ENCODE measurements around the gene GLB1L3.

DNA sequence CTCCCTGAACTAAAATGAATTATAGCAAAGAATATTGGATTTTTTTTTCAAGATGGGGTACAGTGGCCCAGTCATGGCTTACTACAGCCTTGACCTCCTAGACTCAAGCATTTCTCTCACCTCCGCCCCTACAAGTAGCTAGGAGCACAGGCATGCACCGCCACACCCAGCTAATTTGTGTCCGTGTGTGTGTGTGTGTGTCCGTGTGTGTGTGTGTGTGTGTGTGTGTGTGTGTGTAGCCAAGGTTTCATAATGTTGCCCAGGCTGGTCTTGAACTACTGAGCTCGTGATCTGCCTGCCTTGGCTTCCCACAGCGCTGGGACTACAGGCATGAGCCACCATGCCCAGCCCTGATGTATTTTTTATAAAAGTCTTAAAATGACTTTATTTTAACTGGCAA is 35.6 kb upstream of the GLB1L3 start:
- TF ChIP-seq, protein P1, sequence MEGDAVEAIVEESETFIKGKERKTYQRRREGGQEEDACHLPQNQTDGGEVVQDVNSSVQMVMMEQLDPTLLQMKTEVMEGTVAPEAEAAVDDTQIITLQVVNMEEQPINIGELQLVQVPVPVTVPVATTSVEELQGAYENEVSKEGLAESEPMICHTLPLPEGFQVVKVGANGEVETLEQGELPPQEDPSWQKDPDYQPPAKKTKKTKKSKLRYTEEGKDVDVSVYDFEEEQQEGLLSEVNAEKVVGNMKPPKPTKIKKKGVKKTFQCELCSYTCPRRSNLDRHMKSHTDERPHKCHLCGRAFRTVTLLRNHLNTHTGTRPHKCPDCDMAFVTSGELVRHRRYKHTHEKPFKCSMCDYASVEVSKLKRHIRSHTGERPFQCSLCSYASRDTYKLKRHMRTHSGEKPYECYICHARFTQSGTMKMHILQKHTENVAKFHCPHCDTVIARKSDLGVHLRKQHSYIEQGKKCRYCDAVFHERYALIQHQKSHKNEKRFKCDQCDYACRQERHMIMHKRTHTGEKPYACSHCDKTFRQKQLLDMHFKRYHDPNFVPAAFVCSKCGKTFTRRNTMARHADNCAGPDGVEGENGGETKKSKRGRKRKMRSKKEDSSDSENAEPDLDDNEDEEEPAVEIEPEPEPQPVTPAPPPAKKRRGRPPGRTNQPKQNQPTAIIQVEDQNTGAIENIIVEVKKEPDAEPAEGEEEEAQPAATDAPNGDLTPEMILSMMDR (IDR thresholded peaks at IDR 0.05) = no peak
- TF ChIP-seq POLR2A (IDR thresholded peaks at IDR 0.05) = no peak

Measured in lower leg skin (tissue), 3 donors.